GM12864 (cell line): ENCODE data around the gene TSPAN19.
"Not testable (repeated sequence)": the region's sequence is repeated elsewhere in the genome, so short reads cannot be mapped to it uniquely, and the experiment has no call there.

Experiments used
- DNase-seq: peaks from one replicate; pipeline ENCODE4 v3.0.0-alpha.2; 2011; ENCODE audit warnings: low read depth
- H3K4me3 ChIP-seq: 2 replicates; pipeline ENCODE4 v1.5.1; 2011; ENCODE audit warnings: mild to moderate bottlenecking, low read depth, low read length, control low read depth
- CTCF ChIP-seq: IDR thresholded peaks from 2 replicates; pipeline ENCODE4 v1.5.1; 2011; ENCODE audit warnings: low read depth, mild to moderate bottlenecking, moderate library complexity, low read length, control low read depth, inconsistent platforms; ENCODE audit errors: missing control alignments

The TSPAN19 gene

GRCh38 chr12:85018098-85018497 is 18.0 kb downstream of the TSPAN19 start:
- no peak for DNase-seq
- no peak overlapping the region for H3K4me3 ChIP-seq
- no peak for TF ChIP-seq CTCF

DNA sequence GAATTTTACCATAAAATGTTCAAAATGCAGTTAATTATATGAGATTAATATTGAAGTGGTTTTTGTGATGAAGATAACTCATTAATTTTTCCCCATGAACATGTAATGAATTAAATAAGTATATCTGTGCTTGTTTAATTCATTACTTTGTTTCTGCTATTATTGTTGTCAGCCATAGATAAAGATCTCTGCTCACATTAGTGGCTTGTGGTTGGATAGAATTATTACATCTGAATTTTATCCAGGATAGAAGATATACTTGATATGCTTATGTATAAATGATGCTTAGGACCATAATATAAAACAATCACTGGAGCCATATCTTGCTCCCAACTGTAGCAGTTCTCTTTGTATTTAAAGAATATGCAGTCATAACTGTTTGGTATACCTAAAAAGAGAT is 18.5 kb downstream of the TSPAN19 start:
- no peak for TF ChIP-seq CTCF
- no peak for DNase-seq
- H3K4me3 ChIP-seq, result no peak overlapping the region

DNA sequence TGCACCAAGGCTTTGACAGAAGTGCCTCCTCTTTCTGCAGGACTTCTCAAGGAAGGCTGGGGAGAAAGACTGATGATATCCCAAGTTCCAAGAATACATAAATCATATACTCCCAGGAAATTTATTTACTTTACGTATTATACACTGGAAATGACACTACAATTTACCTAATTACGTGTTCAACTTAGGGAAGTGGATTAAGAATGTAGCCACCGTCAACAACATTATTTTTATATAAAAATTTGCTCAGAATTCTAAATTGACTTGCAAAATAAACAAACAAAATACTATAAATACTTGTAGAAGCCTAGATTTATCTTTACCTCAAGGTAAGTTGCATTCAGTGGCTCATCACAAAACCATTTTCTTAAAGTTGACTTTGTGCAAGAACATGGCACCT is 18.9 kb downstream of the TSPAN19 start:
- no peak overlapping the region for H3K4me3 ChIP-seq
- no peak for DNase-seq
- TF ChIP-seq CTCF, result no peak

DNA sequence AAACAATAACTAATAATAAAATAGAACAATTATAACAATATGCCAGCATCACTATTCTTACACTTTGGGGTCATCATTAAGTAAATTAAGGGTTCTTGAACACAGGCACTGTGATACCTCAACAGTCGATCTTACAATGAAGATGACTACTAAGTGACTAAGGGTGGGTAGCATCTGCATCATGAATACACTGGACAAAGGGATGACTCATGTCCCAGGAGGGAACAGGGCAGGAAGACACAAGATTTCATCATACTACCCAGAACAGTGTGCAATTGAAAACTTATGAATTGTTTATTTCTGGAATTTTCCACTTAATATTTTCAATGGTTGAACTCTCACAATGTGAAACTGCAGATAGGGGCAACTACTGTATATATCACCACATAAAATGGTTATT is 19.7 kb downstream of the TSPAN19 start:
- no peak for TF ChIP-seq CTCF
- DNase-seq, result no peak

DNA sequence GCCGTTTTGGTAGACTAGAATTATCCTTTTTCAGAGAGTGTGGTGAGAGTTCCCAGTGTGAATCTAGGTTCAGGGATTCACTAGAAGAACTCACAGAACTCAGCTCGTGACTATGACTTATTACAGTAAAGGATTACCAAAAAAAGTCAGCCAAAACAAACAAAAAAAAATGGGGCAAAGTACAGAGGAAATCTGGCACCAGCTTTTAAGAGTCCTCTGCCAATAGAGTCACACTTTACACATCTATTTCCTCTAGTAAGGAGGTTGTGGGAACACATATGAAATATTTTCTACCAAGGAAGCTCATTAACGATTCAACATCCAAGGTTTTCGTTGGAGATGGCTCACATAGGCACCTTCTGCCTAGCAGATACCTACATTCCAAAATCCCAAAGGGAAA is 28.2 kb downstream of the TSPAN19 start:
- no peak for DNase-seq
- no peak overlapping the region for H3K4me3 ChIP-seq
- TF ChIP-seq CTCF, result no peak

More for the DNA sequence above, 19.7 kb downstream of the TSPAN19 start:
- H3K4me3 ChIP-seq, result no peak overlapping the region

DNA sequence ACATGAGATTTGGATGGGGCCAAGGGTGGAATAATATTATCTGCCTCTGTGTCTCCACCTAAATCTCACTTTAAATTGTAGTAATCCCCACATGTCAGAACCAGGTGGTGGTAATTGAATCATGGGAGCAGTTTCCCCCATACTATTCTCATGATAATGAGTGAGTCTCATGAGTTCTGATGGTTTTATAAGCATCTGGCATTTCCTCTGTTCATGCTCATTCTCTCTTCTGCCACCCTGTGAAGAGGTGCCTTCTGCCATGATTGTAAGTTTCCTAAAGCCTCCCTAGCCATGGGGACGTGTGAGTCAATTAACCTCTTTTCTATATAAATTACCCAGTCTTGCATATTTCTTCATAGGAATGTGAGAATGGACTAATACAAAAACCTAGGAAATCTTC is 29.9 kb downstream of the TSPAN19 start:
- DNase-seq, result no peak
- no peak overlapping the region for H3K4me3 ChIP-seq
- no peak for TF ChIP-seq CTCF

- DNase-seq, result no peak
- H3K4me3 ChIP-seq, result no peak overlapping the region
- no peak for TF ChIP-seq CTCF
Measured at GRCh38 chr12:85005615-85006014, 30.5 kb downstream of the TSPAN19 start.

DNA sequence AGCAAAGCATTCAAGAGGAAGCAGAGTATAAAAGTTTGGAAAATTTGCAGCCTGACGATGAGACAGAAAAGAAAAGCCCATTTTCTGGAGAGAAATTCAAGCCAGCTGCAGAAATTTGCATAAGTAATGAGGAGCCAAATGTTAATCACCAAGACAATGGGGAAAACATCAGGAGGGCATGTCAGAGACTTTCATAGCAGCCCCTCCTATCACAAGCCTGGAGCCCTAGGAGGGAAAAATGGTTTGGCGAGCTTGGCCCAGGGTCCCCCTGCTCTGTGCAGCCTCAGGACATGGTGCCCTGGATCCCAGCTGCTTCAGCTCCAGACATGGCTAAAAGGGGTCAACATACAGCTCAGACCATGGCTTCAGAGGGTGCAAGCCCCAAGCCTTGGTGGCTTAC is 31.0 kb downstream of the TSPAN19 start:
- DNase-seq, H3K4me3 ChIP-seq: not testable (repeated sequence)
